ENCODE measurements around the gene PSD2. TPM values are rescaled to one million over a fixed set of nuclear protein-coding genes. Genes with fewer than 3 reads are reported as not detected.
A peak's percentile ranks its signal among the peaks of the same experiment; 100 is the strongest.

Gene PSD2
- total RNA-seq, 1 experiment from 2014 or later, result 0.12 TPM

DNA sequence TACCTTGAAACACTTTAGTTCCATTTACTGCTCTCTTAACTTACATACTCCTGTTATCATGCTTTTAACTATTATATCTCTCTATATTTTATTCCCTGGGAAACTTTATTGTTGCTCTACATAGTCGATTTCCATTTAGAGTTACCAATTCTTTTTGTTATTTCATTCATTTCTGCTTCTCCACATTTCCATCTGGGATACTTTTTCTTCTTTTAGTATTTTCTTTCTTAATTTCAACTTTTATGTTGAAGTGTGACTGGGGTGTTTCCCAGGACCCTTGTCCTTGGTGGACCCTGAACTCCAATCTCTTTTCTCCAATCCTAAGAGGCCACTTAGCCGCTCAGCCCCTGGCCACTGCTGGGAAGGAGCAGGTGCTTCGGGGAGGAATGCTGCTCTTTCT lies 36.0 kb downstream of the PSD2 start:
- no peak for DNase-seq (ENCODE audit: extremely low read depth, low read depth)

DNA sequence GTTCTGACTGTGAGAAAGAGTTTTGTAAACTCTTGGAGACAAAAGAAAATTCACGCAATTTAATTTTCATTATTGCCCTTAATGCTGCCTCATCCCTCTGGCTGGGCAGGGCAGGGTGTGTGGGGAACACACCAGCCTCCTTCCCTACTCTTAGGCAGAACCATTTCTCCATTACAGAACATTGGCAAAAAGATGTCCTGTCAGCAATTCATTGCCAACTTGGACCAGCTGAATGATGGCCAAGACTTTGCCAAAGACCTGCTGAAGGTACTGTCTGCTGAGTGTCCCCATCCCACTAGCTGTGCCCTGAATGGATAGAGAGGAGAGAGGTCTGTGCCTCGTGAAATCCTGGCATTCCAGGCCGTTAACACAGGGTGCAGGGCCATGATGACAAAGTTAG lies 37.9 kb downstream of the PSD2 start:
- DNase-seq (ENCODE audit: extremely low read depth, low read depth), result no peak

DNA sequence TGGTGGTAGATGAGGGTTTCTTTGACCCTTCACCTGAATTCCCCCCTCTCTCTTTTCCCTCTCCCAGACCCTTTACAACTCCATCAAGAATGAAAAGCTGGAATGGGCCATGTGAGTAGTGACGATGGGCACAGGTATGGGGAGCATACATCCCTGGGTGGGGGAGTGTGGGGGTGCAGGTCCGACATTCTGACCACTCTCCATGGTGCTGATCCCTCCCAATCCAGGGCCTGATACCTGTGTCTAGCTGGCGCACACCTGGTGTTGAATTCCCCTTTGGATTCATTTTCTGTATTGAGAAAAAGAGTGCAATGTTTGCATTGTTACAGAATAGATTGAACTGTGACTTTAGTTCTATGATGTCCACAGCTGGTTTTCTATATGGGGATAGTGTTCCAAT lies 40.0 kb downstream of the PSD2 start:
- no peak for DNase-seq (ENCODE audit: extremely low read depth, low read depth)

DNA sequence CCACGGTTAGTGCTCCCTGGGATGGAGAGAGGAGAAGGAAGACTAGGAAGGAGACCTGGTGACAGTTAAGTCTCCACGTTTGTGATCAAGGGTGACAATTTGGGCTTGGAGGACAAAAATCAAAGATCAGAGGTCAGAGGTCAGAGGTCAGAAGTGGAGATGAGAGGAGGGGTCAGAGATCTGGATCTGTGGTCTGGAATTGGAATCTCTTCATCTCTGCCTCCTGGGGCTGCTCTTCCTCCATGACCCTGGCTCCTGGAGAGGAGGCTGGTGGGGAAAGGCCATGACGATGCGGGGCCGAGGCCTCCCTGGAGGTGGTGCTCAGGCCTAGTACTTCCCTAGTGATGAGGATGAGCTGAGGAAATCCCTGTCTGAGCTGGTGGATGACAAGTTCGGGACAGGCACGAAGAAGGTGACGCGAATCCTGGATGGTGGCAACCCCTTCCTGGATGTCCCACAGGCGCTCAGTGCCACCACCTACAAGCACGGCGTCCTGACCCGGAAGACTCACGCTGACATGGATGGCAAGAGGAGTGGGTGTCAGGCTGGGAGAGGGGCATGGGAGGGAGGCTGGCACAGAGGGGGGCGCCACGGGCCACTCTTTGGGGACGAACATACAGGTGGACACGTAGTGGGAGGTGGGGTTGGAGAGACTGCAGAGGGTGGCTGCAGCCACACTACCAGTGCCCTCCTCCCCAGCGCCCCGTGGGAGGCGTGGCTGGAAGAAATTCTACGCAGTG lies 41.0 kb downstream of the PSD2 start:
- no peak for DNase-seq (ENCODE audit: extremely low read depth, low read depth)

DNA sequence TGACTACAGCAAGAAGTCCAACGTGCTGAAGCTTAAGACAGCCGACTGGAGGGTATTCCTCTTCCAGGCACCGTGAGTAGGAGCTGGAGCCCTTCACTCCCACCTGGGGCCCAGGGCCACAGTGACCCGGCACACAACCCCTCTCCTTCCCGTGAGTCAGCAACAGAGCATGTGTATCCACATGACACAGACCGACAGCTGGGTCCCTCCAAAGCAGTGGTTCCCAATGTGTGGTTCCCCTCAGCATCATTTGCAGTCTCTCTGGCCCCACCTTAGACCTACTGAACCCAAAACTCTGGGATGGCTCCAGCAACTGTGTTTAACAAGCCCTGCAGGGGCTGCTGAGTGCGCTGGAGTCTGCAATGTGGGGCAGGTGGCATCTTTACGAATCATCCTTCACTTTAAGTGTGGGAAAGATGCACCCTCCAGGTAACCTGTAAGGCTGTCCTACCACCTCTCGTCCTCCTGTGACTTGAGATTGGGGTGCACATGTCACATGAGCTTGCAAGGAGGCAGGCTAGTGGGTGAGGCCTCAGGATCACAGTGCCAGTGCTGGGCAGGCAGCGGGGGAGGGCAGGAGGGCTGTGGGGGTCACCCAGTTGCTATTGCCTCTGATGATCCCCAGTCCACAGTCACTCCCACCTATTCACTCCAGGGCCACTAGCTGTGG lies 42.2 kb downstream of the PSD2 start:
- no peak for DNase-seq (ENCODE audit: extremely low read depth, low read depth)

DNA sequence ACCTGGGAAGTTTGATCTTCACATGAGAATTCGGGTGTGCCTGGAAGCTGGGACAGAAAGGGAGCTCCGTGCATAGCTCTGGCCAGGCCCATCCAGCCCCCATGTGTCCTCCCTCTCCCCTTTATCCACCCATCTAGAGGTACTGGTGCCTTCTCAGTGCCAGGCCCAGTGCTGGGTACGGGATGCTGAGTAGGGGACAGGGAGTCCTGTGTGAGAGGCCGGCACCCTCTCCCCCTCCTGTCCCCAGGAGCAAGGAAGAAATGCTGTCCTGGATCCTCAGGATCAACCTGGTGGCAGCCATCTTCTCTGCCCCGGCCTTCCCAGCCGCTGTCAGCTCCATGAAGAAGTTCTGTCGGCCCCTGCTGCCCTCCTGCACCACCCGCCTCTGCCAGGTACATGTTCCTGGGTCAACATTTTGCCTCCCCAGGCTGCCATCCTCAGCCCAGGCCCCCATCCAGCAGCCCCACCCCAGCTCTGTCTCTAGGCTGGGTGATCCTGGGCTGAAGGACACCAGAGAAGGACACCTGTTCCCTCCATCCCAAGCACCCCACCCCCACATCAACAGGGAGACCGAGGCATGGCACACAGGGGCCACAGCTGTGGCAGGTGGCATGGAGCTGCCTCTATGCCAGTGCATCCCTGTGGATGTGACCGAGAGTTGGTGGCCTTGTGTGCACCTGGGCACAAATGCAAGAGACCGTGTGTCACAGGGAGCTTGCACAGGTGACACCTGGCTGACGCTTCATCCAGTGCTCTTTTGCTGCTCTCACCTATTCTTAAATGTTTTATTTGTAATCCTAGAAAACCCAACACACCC lies 43.0 kb downstream of the PSD2 start:
- no peak for DNase-seq (ENCODE audit: extremely low read depth, low read depth)

DNA sequence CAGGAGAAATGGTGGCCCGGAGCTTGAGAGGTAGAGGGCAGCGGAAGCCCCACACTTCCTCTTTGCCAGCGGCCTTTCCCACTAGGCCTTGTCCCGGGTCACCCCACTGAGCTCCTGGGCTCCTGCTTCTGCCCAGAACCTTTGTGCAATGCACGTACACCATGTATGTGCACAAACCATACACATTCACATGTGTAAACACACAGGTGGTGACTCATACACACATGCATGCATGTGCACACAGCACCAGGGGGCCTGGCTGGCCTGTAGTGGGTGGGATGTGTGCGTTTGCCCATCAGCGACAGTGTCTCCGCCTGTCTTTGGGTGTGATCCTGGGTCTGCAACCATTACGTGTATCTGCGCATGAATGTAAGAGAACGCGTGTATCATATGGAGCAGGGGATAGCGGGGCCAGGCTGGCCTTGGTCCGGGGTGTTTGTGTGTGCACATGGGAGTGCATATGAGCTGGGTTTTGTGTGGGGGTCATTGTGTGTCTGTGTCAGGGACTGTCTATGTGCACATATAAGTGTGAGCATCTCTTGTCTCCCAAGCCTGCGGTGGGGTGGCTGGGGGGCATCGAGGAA lies 43.7 kb downstream of the PSD2 start:
- no peak for DNase-seq (ENCODE audit: extremely low read depth, low read depth)

DNA sequence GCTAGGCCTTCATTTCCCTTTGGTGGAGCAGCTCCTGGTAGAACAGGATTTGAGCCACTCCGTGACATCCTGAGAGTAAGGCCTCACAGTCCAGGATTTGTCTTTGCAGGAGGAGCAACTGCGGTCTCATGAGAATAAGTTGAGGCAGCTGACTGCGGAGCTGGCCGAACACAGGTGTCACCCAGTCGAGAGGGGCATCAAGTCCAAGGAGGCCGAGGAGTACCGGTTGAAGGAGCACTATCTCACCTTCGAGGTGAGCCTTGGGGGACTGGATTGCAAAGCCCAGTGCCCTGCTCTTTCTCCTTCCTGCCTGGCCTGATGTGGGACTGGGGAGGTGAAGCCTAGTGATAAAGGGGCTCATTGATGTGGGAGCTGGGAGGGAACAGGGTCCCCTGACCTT lies 44.3 kb downstream of the PSD2 start:
- no peak for DNase-seq (ENCODE audit: extremely low read depth, low read depth)

DNA sequence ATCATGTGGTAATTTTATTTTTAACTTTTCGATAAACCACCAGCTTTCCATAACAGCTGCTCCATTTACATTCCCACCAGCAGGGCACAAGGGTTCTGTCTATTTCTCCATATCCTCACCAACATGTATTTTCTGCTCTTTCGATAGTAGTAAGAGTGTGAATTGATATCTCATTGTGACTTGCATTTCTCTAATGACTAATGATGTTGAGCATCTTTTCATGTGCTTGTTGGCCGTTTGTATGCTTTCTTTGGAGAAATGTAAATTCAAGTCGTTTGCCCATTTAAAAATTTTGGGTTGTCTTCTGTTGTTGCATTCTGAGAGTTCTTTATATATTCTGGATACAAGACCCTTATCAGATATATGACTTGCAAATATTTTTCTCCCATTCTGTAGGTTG lies 45.9 kb downstream of the PSD2 start:
- peak; percentile 20 for DNase-seq (ENCODE audit: extremely low read depth, low read depth)

DNA sequence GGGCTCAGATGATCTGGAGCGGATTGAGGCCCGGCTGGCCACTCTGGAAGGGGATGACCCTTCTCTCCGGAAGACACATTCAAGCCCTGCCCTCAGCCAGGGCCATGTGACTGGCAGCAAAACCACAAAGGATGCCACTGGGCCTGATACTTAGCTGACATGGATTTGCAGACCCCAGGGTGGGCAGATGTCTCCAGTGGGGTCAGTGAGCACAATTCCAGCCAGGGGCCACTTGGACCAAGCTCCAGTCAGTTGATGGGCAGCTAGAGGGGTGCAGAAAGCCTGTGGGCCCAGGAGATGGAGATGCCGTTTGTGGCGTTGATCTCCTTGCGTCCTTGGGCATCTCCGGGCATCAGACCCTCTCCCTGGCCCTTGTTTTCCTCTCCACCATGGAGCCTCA lies 46.7 kb downstream of the PSD2 start:
- no peak for DNase-seq (ENCODE audit: extremely low read depth, low read depth)

DNA sequence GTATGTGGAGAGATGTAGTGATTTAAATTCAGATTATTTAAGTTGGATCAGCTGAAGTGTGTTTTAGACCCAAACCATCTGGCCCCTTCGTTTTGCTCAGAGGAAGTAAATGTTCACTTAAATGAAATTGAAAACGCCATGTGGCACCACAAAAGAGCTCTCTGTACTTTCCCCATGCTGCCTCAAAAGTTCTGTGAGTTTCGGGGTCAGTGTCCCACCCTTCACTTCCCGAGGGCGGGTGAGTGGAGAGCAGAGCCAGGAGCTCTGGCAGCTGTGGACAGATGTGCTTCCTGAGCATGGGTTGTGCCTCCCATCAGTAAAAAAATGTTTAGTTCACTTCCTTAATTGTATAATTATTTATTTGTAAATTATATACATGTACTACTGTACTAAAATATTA lies 48.4 kb downstream of the PSD2 start:
- no peak for DNase-seq (ENCODE audit: extremely low read depth, low read depth)

DNA sequence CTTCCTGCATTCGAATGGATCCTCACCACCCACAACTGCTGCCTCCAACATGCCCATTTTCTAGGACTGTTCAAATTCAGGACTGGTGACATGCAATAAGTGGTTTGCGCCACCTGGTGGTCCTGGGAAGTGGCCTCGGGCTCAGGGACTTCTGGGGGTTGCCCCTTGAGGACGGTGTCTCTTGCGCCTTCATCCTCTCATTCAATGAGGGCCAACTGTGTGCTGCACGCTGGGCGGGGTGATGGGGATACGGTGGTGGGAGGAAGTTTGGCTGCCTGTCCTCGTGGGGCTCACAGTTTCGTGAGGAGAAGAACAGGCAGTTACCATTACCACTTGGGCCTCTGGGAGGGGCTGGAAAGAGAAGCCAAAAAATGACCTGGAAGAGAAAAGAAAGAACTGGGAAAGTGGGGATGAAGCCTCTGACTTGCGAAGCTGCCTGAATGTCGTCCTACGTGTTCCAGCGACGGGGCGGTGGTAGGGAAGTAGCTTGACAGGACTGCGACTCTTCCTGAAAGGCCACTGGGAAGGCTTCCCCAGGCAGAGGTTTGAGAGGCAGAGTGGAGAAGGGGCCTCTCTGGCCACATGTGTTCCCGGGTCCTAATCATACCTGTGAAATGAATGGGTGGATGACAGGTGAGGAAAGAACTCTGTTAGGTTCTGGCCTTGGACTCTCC lies 49.0 kb downstream of the PSD2 start:
- peak; percentile 77 for DNase-seq (ENCODE audit: extremely low read depth, low read depth)

DNA sequence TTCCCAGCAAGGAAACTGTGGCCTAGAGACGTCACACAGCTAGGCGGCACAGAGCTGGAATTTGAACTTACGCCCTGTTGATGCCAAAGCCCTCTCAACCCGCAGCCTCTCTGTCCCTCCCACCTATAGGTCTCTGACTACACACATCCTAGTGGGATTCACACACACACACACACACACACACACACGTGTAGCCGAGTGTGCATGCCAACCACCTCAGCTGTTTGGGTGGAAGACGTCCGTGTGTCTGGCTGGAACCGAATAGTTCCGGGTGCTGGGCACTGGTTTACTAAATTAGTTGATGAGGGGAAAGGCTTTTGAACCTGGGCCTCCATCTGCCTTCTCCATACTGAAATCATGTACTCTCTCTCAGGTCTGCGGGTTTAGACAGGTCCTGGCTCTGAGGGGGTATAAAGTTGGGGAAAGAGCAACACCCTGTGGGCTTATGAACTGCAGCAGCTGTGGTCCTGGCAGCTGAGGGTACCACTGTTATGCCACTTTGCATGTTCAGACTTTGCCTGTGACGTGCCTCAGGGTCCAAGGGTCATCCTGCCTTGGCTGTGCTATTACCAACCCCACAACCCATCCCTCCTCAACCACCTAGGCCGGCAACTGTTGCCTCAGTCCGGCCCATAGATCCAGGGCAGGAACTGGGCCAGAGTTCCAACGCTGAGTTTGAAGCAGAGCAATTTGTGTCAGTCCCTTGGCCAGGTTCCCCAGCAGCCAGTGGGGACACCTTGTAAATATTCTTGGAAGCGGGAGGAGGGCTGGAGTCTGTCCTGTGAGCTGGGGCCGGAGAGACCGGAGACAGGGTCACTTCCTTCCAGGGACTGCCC lies 50.5 kb downstream of the PSD2 start:
- no peak for DNase-seq (ENCODE audit: extremely low read depth, low read depth)

DNA sequence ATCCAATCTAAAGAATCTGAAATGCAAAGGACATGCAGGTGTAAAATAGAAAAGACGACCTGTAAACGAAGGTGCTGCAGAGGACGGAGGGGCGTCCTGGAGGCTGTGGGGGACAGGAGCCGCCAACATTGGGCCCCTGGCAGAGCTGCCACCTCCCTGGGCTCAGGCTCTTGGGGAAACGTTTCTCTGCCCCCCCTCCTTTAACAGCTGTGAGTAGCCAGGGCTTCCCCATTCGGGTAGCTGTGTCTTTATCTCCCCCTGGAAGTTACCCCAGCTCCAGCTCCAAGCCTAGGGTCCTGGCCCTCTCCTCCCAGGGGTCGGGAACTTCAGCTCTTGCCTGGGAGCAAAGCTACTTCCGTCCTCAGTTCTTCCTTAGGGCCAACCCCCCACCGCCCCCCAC lies 51.5 kb downstream of the PSD2 start:
- no peak for DNase-seq (ENCODE audit: extremely low read depth, low read depth)

DNA sequence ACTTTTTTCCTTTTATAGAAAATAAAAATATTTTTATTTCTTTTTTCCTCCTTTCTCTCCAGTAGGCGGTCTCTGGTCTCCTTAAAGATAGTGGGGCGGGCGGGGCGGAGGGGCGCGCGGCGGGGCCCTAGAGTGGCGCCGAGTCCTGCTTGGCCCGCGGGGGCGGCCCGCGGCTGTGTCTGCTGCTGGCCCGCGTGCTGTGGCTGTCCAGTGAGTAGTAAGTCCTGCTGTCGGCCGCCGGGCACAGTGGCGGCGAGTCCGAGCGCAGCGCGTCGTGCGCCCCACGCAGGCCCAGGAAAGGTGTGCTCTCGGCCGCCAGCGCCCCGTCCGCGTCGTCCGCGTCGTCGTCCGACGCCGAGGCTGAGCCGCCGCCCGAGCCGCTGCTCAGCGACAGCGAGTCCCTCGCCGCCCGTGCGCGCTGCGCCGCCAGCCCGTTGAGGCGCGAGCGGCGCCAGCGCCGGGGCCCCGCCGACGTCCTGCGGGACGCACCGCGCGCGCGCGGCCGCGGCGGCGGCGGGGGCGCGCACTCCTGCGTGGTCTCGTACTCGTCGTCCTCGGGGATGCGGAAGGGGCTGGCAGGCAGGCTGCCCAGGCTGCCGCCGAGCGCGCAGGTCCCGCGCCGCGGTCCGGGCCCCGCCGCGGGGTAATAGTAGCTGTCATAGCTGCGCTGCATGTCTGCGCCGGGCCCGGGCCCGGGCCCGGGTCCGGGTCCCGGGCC lies 52.3 kb downstream of the PSD2 start:
- DNase-seq (ENCODE audit: extremely low read depth, low read depth), result peak; percentile 48

DNA sequence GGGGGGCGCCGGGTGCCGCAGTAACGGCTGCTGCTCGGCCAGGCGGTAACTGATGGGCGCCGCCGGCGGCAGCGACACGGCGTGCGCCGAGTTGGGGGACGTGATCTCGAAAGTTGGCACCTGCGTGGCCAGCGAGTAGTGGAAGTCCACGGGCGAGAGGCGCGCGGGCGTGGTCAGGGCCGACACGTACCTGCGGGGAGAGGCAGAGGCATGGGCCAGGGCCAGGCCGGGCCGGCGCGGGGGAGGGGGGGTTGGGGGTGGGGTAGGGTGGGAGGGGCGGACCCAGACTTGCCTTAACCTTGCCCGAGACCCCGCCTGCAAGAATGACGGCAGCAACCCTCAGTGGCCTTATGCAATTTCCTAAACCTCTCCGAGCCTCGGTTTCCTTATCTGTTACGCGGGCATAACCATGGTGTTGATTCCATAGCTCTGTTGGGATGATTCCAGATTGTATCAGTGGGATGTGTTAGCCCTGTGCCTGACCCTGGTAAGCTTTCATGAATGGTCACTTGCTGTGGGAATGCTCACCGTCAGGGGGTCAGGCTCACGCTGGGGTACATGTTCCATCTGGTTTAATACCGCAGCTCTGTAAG lies 53.0 kb downstream of the PSD2 start:
- DNase-seq (ENCODE audit: extremely low read depth, low read depth), result no peak

DNA sequence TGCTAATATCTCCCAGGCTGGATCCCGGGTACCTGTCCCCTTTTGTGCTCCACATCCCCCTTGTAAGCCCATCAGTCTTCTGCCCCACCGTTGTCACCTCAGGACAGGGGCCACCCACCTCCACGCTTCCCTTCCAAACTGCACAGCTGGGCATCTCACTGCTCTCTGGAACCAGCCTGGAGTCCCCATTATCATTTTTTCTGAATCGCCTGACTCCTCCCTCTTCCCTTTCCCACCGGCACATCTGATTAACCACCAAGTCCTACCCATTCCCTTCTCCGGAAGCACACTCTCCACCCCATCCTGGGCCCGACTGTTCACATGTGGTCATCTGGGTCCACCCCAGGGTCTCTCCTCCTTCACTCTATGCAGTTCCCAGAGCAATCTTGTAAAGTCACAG lies 53.9 kb downstream of the PSD2 start:
- no peak for DNase-seq (ENCODE audit: extremely low read depth, low read depth)

DNA sequence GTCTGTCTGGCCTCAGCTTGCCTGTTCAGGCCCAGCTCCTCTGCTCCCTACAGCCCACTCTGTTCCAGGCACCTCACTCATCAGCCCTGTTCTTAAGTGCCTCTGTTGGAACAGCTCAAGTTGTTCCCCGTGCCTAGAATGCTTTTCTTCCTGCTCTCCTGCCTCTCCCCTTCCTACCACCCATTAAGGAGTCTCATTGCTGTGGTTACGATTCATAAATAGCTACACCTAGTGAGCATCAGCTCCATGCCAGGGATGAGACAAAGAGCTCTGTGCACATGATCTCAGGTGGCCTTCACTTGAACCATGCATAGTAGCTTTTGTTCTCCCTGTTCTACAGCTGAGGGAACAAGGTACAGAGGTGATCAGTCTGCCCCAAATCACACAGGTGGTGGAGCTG lies 54.3 kb downstream of the PSD2 start:
- no peak for DNase-seq (ENCODE audit: extremely low read depth, low read depth)

All from NCI-H460 (cell line).